Activated effector memory CD4-positive, alpha-beta T cell treated with anti-CD3 and anti-CD28 coated beads, Interleukin-2, amount 50 U/mL, for 16 hours (primary cell): Measurements from ENCODE around the gene CFAP99.
"Not testable (repeated sequence)": the region's sequence is repeated elsewhere in the genome, so short reads cannot be mapped to it uniquely, and the experiment has no call there.

Experiments
- DNase-seq: peaks from one replicate; pipeline ENCODE4 v3.0.0-alpha.2; 2020

CFAP99 gene

DNA sequence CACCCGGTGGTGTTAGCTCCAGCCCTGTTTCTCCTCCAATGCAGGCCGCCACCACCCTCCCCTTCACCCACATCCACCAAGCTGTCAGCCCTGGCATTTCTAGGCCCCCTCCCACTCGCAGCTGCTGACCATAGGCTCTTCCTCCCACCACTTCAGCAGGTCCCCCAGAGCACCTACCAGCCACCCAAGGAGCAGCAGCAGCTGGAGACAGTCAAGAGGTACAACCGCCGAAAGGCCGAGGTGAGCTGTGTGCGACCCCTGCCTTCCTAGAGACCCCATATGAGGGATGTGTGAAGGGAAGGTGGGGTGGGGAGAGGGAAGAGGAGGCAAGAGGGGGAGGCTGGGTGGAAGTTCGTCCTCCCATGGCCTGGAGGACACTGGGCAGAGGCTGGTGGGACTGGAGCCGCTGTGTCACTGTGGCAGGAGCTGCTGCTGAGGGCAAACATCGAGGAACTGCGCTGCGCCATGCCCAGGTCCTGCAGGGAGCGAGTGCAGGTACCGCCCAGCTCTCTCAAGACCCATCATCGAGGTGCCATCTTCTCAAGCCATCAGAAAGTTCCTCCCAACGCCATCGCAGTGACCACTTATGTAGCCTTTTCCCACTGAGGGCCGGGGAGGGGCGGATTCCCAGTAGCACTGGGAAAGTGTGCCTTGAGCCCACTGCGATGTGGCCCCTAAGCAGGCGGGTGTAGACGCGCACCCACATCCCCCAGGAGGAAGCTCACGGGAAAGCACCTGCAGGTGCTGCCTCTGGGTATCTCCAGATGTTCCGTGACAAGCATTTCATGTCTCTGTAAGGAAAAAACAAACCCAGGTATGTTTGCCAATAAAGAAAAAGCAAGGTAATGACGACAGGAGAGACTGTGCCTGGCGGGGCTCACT lies 31.0 kb downstream of the CFAP99 start:
- no peak for DNase-seq

DNA sequence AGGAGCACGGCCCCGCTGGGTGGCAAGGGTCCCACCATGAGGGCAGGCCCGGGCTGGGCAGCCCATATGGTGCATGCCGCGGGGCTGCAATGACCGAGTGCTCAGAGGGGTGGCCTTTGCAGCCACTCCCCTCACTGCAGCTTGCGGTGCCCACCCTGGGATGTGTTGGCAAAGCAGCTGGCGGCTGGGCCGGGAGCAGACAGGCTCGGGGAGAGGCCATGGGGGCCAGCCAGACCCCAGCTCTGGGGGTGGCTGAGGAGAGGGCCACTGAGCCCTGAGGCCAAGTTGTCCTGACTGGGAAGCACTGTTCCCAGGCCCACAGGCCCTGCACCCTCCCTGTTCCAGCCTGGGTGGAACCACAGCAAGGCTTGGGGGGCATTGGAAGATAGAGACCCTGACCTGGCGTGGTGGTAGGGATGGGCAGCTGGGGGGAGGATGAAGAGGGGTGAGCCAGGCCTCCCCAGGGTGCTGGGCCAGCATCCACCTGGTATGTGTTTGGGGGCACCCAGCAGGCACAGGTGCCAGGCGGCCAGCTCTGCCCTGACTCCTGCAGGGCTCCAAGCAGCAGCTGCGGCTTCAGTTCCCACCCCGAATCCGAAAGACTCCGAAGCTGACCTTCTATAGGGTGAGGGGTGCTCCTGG lies 31.8 kb downstream of the CFAP99 start:
- DNase-seq: no peak

DNA sequence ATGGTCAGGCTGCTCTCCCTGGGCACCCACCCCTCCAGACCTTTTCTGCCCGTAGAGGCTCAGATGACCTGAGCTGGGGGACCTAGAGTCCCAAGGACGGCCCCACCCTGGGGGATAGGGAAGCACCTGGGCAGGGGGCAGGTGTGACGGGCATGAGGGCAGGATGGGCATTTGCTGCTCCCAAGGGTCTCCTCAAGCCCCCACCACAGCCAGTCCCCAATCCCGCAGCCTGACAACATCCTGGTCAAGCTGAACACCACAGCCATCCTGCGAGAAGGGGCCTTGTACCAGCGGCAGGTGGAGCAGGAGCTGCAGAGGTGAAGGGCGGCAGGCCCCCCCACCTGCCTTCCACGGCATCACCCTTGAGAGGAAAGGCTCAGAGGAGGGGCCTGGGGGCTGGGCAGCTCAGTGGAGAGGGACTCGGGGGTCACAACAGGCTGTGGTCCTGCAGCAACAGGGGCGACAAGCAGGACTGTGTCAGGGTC lies 32.3 kb downstream of the CFAP99 start:
- DNase-seq: no peak

DNA sequence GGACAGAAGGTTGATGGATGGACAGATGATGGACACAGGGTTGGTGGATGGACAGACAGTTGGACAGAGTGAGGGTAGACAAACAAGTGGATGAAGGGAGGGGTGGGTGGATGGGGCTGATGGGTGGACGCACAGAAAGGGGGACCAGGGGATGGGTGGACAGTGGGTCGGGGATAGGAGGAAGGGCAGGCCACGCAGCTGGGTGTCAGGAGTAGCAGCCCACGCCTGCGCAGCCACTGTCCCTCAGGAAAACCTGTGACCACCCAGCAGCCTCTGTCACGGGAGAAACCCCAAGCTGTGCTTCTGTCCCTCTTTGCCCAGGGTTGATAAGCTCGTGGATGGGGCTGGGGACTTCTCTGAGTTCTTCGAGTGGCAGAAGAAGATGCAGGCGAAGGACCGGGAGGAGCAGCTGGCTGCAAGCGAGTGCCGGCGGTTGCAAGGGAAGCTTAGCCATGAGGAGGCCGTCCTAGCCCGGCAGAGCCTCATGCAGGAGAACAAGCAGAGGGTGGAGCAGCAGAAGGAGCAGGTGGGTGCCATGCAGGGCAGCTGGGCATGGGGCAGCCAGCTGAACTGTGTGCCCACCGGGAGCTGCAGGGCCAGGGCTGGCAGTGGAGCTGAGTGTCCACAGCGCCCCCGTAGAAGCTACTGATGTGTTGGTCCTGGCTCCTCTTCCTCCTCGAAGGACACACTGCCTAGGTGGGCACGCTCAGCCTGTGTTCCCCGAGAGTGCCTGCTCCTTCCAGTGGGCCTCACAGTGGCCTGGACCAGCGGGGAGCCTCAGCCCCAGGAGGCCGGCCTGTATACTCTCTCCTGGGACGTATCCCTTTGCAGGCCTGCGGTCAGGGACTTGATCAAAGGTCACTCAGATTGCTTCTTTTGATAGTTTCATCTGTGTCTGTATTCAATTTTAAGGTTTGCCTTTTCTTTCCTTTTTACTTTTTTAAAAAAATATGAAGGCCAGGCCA lies 33.3 kb downstream of the CFAP99 start:
- no peak for DNase-seq

DNA sequence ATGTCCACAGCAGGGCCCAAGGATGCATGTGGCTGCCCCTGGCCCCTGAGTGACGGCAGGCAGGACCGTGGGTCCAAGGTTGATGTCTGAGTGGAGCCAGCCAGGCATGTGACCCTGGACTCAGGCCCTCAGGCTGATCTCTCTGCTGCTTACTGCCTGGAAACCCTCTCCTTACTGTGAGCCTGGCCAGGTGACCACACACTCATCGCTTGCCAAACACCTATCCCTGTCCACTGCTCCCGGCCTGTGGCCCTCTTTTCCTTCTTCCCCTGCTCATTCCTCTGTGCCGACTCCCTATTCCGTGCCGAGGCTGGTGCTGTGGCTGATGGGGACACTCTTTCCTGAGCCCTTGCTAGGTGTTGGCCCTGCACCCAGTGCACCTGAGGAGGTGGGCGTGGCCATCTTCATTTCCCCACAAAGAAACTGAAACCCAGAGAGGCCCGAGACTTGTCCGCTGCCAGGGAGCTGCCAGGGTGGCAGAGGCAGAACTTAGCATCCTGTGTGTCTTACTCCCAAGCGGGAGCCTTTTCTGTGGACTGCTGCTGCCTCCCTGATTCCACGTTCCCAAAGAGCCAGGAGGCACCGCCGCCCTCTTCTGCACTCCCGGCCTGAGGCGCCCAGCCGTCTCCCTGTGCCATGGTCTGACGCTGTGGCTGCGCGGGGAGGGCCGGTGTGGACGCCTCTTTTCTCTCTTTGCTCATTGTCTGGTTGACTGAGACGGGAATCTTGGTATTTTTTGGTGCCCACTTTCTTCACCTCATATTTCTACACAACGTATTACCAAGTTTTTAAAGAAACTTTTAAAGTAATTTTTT lies 38.9 kb downstream of the CFAP99 start:
- no peak for DNase-seq

DNA sequence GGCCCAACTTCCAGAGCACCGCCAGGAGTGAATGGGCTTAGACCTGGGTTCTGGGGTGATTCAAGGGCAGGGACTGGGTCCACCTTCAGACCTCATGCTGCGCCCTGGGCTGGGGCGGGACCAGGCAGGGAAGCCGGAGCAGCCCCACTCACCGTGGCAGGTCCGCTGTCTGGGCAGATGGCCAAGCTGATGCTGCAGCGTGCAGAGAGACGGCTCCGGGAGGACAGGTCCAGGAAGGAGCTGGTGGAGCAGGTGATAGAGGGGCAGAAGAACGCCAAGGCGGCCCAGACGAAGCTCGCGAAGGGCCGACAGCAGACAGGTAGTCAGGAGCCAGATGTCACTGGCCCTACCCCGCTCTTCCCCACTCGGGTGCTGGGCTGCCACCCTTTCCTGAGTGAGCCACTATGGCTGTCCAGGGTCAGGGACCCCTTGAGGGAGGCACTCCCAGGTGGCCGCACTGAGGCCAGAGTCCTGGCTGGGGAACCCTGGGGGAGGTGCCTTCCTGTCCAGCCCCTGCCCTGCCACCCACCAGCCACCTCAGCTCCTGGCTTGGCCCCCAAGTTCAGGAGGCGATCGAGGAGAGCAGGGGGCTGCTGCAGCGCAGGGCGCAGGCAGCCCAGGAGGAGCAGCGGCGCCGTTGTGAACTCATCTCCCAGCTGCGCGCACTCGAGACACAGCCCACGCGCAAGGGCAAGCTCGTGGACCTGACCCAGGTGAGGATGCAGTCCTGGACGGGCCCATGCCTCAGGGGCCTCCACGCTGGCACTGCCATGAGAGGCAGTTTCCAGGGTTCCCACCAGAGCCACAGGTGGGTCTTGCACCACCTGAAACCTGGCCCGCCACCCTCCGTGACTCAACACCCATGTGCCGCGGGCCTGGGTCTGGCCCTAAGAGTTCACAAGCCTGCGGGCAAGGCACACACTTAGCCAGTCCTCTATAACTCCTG lies 40.1 kb downstream of the CFAP99 start:
- no peak for DNase-seq

DNA sequence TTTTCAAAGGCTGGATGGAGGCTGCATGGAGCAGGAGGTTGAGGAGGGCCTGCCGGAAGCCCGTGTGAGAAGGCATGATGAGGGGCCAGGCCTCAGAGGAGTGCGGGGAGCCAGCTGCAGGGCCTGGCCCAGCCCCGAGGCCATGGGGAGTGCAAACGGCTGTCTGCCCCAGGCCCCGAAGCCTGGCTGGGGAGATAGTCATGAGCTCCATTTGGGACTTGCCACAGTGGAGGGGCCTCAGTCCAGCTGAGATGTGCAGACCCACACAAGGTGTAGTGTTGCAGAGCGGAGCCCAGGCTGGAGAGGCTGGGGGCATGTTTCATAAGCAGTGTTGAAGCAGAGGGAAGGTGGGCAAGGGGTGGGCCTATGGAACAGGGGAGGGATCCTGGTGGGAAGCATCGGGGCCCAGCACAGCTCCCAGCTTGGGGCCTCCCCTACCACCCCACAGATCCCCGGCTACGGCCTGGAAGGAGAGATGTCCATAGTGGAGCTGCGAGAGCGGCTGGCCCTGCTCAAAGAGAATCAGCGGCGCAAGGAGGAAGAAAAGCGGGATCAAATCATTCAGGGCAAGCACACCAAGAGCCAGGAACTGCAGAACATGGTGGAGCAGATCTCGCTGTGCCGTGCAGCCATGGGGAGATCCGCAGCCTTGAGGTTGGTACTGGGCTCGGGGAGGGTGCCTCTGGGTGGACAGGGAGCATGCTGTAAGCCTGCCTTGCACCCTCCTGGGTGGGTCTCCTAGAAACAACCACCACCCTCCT lies 41.0 kb downstream of the CFAP99 start:
- no peak for DNase-seq

DNA sequence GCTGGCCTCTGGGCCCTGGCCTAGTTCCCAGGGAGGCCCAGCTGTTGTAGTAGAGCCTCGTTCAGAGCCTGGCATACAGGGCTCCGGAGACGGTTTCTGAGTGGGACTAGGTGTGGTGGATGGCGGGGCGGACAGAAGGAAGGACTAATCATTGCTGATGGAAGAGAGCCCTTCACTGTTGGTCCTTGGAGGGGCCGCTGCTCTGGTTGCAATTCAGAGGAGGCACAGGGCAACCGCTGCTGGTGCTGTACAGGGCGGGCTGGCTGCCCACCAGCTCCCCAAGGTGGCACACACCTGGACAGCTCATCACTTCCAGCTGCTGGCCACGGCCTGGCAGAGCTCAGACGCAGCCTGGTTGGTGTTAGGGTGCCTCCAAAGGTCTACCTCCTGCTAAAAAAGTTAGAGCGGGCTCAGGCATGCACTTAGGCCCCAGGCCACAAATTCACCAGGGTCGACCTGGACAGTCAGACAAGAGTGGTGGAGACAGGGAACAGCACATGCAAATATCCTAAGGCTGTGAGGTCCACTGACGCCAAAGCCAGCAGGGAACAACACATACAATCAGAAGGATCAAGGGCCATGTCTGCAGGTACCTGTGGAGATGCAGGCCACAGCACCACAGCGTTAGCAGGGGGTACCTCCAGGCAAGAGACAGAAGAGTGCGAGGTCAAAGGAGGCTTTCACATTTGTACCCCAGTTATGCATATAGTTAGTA lies 42.6 kb downstream of the CFAP99 start:
- no peak for DNase-seq

DNA sequence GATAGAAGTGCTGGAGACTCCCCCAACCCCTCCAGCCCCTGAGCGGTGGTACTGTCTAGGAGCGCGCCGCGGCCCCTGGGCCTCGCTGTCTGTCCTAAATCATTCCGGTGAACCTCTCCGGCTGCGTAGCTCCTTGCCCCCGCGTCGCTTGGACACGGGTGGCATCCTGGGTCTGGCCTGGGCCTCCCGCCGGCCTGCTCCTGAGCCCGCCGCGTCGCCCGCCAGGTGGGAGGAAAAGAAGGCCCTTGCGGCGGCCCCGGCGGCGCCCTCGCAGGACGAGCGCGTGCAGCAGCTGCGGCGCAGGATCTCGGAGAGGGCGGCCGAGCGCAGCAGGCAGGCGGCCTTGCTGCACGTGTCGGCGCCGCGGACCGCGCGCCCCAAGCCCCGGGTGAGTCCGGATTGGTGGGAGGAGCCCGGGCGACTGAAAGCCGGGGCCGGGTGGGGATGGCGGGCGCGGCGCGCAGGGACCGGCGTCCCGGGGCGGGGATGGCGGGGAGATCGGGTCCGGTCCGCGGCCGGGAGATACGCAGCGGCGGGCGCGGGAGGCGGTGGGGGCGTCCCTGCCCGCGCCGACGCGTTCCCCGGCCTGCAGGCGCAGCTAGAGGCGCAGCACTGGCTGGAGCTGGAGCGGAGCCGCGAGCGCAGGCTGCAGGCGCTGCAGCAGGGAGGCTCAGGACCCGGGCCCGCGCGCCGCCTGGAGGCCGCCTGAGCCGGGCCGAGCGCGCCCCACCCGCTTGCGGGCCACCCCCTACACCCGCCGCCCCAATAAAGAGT lies 43.6 kb downstream of the CFAP99 start:
- DNase-seq: peak; percentile 89

DNA sequence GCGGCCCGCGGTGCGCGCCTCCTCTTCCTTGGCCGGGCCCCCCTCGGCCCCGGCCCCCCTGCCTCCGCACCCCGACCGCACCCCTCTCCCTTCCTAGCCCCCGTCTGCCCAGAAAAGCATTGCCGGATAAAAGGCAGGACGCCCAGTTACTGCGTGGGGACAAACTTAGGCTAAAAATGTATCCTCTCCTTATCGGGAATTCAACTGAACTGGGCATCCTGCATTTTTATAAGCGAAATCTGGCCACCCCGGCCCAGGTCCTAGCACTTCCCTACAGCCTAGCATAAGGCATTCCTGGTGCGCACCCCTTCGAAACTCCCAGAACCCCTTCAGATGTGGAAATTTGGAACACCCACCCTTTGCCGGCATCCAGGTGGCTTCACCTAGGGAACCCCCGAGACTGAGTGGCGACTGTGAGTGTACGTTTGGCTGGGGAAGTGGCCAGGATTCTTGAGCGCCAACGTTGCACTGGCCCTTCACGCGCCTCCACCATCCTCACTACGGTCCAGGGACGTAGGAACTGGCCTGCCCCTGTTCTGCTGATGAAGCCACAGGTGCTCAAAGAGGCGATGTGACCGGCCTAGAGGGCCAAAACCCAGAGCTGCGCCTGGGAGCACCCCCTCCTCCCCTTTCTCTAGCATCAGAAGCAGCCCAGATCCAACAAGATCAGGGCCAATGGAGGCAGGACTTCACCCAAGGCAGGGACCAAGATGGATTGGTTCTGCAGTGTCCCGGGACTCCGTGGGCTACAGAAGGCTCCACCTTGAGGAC lies 44.4 kb downstream of the CFAP99 start:
- DNase-seq: no peak

DNA sequence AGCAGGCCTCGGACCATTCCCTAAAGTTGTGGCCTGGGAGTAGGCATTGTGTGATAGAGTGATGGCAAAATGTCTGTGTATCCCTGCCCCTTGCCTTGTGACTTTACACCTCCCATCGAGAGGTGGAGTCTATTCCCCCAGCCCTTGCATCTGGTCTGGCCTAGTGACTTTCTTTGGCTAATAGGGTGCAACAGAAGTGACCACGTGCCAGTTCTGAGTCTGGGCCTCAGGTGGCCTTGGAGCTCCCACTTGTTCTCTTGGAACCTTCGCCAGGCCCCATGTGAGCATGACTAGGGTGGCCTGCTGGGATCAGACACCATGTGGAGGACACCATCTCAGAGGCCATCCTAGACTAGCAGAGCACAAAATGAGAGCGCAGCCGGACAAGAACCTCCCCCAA lies 46.3 kb downstream of the CFAP99 start:
- DNase-seq: no peak

DNA sequence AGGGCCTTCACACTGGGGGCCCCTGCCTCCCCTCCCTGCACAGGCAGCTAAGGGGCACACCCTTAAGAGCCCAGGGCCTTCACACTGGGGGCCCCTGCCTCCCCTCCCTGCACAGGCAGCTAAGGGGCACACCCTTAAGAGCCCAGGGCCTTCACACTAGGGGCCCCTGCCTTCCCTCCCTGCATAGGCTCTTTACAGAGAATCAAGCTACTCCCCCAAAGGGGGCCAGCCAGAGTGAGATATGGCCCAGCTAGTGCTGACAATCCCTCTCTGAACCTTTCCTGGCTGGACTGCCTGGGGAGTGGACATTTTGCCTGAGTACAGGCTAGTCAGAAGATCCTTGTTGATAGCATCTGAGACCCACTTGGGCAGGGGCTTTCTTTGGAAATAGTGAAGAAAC lies 46.8 kb downstream of the CFAP99 start:
- not testable (repeated sequence) for DNase-seq

DNA sequence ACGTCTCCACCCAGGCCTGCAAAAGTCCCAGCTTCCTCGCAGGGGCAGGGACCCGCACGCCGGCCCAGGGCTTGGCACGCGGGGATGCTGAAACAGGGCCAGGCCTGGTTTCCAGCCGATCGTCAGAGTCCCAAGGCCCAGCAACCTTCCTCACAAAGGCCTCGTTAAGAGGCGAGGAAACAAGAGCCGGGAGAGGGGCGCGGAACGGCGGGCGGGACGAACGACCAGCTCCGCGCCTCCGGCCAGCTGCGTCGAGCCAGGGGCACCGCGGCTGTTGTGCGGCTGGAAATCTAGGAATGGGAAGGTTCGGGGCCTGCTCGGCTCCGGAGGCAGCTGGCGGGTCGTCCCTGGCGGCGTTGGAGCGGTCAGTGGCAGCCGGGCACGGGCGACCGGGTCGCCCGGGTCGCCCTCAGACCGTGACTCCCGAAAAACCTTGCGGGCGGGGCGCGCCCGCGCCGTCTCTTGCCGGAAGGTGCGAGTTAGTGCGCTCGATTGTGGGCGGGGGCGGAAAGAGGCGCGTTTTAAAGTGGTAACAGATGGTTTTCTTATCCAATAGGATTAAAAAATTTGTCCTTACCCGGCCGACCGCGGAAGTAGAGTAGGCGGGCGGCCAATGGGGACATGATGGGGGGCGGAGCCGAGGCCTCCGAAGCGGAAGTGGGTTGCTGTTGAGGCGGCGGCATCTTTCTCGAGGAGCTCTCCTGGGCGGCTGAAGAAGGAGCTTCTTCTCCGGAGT lies 49.9 kb downstream of the CFAP99 start, which contains the start of gene RNF4:
Gene RNF4 (plus strand): TSS at position 651 of the 736 bp plus-strand sequence. CDS start 21,388 bp downstream, outside the sequence.
- peak; percentile 98 for DNase-seq

DNA sequence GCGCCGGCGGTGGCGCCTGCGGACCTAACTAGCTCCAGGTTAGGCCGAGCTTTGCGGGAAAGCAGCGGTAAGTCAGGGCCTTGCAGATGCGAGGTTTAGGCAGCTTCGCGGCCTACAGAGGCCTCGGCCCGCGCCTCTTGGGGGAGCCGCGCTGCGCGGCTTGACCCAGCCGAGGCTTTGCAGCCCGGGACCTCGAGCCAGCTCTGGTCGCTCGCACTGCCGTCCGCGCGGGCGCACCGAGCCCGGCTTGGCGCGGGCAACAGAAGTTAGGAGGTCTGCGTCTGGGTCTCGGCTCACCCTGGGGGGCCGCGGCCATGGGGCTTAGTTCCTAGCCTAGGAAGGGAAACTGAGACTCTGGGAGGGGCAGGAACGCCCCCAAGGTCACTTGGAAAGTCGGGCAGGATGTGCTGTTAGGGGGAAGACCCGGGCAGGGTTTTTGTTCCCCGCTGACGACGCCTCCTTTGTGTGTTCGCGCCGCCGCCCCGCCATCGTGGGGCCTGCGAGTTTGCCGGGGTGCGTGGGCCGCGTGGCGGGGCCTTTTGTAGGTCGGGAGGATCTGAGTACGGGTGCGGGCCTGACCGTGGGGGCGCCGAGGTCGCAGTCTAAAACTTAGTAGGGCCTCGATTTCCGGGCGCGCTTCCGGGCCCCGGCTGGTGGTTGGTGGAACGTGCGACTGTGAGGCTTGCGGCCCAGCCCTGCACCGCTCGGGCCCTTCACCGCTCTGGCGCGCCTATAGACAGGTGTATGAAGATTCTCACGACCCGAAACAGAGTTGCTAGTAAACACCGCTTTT lies 50.6 kb downstream of the CFAP99 start:
- DNase-seq: peak; percentile 91

DNA sequence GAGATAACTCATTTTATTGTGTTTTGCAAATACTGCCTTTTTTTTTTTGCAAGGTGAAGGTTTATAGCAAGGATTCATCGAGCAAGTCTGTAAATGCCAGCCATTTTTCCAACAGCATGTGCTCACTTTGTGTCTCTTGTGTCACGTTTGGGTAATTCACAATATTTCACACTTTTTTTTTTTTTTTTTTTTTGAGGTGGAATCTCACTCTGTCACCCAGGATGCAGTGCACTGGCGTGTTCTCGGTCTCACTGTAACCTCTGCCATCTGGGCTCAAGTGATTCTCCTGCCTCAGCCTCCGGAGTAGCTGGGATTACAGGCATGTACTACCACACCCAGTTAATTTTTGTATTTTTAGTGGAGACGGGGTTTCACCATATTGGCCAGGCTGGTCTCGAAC lies 52.0 kb downstream of the CFAP99 start:
- no peak for DNase-seq

DNA sequence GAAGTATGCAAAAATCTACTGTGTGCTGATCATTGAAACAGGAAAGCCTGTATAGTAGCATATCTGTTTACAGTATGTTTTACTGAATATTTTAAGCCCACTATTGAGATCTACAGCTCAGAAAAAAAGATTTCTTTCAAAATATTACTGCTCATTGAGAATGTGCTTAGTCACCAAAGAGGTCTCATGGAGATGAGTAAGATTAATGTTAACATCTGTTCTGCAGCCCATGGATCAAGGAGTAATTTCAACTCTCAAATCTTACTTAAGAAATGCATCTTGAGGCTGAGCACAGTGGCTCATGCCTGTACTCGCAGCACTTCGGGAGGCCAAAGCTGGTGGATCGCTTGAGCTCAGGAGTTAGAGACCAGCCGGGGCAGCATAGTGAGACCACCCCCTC lies 53.4 kb downstream of the CFAP99 start:
- no peak for DNase-seq
